ENCODE data around the gene PRCD.
"Not testable (repeated sequence)": the region's sequence is repeated elsewhere in the genome, so short reads cannot be mapped to it uniquely, and the experiment has no call there.

The PRCD gene

DNA sequence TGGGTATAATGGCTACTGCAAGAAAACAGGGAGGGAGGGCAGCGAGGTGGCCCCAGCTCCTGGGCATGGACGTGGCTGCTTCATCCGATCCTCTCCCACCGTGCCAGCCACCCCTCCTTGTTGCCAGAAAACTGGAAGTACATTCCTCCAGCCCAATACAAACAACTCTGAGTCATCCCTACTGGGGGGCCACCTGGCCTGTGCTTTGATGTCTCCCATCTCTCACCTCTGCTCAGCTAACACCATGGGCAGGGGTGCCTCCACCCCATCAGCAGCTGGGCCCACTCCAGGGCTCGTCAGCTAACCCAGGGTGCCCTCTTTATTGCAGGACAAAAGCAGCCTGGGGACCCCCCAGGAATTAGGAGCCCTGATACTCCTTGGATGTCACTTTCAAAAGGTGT lies 40.6 kb upstream of the PRCD start:
- no peak for DNase-seq
- TF ChIP-seq GATA1 (IDR thresholded peaks at IDR 0.05; ENCODE audit: low read depth, low read length) = no peak
- TF ChIP-seq POLR2A (IDR thresholded peaks at IDR 0.05; ENCODE audit: low read length) = no peak

DNA sequence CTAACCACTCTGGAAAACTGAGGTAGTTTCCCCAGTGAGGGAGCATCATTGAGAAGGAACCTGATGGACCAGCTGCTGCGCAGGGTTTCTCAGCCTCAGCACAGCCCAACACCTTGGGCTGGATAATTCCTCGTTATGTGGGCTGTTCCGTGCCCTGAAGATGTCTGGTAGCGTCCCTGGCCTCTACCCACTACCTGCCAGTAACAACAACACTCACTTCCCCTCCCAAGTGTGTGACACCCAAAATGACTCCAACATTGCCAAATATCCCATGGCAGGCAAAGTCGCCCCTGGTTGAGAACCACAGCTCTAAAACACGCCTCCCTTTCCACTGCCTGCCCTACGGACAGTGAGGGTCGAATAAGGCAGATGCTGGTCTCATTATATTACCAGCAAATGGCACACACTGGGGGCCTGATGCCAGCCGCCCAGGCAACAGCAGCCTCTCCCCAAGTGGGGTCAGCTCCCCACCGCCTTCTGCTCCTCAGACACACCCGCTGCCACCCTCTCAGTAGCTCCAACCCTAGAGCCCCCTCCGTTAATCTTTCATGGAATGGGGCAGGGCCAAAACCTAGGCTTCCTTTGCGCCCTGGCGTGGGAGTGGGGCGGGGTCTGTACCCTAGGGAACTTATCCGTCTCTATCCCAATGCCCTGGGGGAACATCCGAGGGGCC lies 39.6 kb upstream of the PRCD start:
- TF ChIP-seq POLR2A (IDR thresholded peaks at IDR 0.05; ENCODE audit: low read length) (no peak), GATA1 (IDR thresholded peaks at IDR 0.05; ENCODE audit: low read depth, low read length) (no peak)
- DNase-seq = no peak

DNA sequence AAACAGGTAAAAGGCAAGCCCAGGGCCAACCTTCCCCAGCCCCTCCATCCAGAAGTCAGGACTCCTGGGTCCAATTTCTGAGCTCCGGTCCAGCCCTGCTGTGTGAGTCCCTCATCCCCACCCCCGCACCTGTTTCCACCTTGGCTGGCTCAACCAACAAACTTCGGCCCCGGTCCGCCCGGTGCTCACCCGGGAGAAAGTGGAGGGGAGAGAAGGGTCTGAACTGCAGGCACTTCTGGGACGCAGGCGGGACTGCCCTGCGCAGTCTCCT lies 39.2 kb upstream of the PRCD start:
- TF ChIP-seq POLR2A (IDR thresholded peaks at IDR 0.05; ENCODE audit: low read length) (no peak), GATA1 (IDR thresholded peaks at IDR 0.05; ENCODE audit: low read depth, low read length) (no peak)
- no peak for DNase-seq

GRCh38 chr17:76501018-76501826 lies 38.6 kb upstream of the PRCD start, which contains the start of gene RHBDF2:
RHBDF2 (minus strand) TSS chr17:76501423; CDS start chr17:76481524, 19,899 bp downstream.
- peak; percentile 33 for TF ChIP-seq POLR2A (IDR thresholded peaks at IDR 0.05; ENCODE audit: low read length)
- no peak for TF ChIP-seq GATA1 (IDR thresholded peaks at IDR 0.05; ENCODE audit: low read depth, low read length)
- peak; percentile 87 to 96 for DNase-seq

- TF ChIP-seq POLR2A (IDR thresholded peaks at IDR 0.05; ENCODE audit: low read length) (peak; percentile 3), GATA1 (IDR thresholded peaks at IDR 0.05; ENCODE audit: low read depth, low read length) (no peak)
These were observed 38.0 kb upstream of the PRCD start for GRCh38 chr17:76501827-76502307.

DNA sequence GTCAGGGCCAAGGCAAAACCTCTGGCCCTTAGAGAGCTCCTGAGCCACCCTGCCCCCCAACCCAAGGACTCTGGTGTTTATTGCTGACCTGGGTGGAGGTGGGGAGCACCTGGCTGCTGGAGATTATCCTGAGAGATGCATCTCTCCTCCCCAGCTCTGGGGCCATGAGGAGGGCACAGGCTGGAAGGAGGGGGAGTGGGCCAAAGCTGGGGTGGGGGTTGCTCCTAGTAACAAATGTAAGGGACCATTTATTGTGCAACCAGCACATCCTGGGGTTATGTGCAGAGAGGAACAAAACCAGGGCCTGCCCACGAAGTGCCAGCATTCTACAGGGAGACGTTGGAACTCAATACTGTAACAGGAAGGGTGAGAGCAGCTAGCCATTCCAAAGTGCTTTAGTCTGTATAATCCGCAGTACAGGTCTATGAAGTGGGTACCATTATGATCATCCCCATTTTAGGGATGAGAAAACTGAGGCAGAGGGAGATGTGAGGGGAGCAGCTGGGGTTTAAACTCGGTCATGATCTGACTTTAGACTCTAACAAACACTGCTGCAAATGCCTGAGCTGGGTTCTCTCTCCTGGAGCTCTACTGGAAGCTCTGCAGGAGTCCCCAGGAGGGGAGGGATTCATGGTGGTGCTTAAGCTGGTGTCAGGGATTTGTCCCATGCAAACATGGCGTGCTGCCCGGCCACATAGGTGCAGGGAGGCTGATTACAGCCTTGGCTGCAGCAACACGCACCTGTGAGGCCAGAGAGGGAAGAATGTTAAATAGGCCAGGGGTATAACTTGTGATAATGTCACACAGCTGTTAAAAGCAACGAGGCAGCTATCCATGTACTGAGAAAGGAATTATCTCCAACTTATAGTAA lies 37.3 kb upstream of the PRCD start:
- no peak for DNase-seq
- TF ChIP-seq GATA1 (IDR thresholded peaks at IDR 0.05; ENCODE audit: low read depth, low read length) = no peak
- TF ChIP-seq POLR2A (IDR thresholded peaks at IDR 0.05; ENCODE audit: low read length) = no peak

More at GRCh38 chr17:76501827-76502307, 38.0 kb upstream of the PRCD start:
- DNase-seq = no peak

DNA sequence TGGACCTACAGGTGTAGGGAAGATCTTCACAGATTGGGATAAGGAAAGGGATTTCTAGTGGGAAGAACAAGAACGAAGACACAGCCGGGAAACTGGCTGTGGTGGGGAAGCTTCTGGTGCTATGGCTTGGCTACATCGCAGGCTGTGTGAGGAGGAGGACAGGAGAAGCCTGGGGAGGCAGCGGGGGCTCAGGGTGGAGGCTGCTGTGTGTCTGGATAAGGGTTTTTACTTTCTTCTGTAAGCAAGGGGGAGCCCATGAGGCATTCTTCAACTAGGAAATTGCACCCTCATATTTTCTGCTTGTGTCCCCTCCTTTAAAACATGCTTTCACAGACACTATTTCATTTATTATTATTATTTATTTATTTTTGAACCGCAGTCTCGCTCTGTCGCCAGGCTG lies 35.7 kb upstream of the PRCD start:
- TF ChIP-seq POLR2A (IDR thresholded peaks at IDR 0.05; ENCODE audit: low read length) (no peak), GATA1 (IDR thresholded peaks at IDR 0.05; ENCODE audit: low read depth, low read length) (no peak)
- DNase-seq = peak; percentile 46 to 48

GRCh38 chr17:76506408-76507345 lies 33.2 kb upstream of the PRCD start:
- DNase-seq = peak; percentile 68 to 86
- TF ChIP-seq POLR2A (IDR thresholded peaks at IDR 0.05; ENCODE audit: low read length) = no peak
- no peak for TF ChIP-seq GATA1 (IDR thresholded peaks at IDR 0.05; ENCODE audit: low read depth, low read length)

DNA sequence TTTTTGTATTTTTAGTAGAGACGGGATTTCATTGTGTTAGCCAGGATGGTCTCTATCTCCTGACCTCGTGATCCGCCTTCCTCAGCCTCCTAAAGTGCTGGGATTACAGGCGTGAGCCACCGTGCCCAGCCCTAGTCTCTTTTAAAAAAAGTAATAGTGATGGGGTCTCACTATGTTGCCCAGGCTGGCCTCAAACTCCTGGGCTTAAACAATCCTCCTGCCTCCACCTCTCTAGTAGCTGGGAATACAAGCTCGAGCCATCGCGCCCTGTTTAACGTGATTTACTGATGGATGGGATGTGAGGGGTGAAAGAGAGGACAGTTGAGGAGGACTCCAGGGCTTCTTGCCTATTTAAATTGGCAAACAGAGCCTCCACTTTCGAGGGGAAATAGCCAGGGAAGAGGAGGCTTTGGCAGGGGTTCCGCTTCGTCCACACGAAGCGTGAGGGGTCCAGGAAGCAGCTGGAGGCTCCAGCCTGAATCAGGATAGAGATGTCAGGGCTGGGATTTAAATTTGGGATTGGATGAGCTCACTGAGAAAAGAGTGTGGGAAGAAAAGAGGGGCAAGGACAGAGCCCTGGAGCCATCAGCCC lies 31.3 kb upstream of the PRCD start:
- DNase-seq = not testable (repeated sequence)

DNA sequence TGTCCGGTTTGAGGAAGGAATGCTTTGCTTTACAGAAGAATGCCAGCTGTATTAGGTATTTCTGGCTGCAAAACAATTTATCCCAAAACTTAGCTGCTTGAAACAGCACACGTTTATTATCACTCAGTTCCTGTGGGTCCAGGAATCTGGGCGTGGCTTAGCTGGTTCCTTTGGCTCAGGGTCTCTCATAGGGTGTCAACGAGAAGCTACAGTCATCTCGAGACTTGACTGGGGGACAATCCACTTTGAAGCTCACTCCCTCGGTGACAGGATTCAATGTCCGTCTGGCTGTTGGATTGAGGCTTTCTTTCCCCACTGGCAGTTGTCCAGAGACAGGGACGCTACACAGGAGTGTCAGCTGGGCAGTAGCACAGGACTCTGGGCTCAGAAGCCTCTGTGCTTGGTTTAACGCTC lies 29.0 kb upstream of the PRCD start:
- no peak for DNase-seq

DNA sequence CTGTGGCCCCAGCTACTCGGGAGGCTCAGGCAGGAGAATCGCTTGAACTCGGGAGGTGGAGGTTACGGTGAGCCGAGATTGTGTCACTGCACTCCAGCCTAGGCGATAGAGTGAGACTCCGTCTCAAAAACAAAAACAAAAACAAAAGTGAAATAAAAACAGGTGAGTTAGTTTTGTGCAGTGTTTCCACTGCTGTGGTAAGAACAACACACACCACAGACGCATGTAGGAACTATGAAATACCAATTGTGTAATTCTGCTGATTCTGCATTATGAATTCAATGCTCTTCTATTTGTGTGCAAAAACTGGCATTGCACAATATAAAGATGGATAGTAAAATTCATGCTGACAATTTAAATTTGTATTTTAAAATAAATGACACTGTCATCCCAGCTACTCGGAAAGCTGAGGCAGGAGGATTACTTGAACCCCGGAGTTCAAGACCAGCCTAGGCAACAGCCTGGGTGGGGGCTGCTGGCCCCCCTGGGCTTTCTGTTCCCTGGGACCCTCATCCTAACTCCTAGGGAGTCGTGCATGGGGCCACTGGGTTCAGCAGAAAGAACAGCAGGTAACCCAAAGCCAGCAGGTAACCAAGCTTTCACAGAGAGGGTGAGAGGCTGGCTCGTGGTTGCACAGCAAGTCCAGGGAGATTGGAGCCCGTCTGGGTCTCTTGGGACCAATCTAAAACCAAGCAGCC lies 28.0 kb upstream of the PRCD start:
- TF ChIP-seq POLR2A (IDR thresholded peaks at IDR 0.05; ENCODE audit: low read length) (no peak), GATA1 (IDR thresholded peaks at IDR 0.05; ENCODE audit: low read depth, low read length) (no peak)

More for the DNA sequence above, 29.0 kb upstream of the PRCD start:
- no peak for TF ChIP-seq GATA1 (IDR thresholded peaks at IDR 0.05; ENCODE audit: low read depth, low read length)
- TF ChIP-seq POLR2A (IDR thresholded peaks at IDR 0.05; ENCODE audit: low read length) = no peak

More for the DNA sequence above, 28.0 kb upstream of the PRCD start:
- DNase-seq = no peak

Data from erythroblast (primary cell).